ENCODE measurements around the gene HOXA6. TPM values are rescaled to one million over a fixed set of nuclear protein-coding genes. Genes with fewer than 3 reads are reported as not detected.

Gene HOXA6
- total RNA-seq, 2 experiments from 2014 or later, result 4.1 to 12.0 TPM

DNA sequence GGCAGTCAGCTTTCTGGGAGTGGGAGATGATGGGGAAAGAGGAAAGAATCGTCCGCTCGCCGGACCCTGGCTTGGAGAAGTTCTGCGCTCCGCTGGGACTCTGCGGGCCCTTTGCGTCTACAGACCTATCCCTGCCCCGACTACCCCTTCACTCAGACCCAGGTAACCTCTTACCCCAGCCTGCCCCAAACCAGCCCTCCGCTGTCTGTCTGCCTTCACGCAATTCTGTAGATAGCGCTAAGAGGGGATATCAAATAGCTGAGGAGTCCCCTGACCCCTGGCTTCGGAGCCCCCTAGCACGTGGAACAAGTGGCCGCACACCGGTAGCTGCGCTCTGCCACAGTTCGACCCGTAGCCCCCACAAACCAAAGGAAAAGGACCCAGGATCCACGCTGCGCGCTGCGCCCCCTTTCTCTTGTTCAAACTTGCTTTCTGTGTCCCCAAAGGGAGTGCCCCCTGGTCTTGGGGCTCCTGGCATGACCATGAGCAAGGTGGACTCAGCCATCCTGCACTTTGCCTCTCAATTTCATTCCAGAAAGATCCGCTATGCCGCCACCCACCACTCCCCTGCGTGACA, 24.0 kb downstream of the HOXA6 start:
- no TSS peak for BruUV-seq (replicated peaks)
- no peak for DNase-seq (ENCODE audit: low spot score)
- no peak for TF ChIP-seq EZH2phosphoT487 (IDR thresholded peaks at IDR 0.05; ENCODE audit: borderline replicate concordance, low read depth, low read length)
- TF ChIP-seq, protein P1, sequence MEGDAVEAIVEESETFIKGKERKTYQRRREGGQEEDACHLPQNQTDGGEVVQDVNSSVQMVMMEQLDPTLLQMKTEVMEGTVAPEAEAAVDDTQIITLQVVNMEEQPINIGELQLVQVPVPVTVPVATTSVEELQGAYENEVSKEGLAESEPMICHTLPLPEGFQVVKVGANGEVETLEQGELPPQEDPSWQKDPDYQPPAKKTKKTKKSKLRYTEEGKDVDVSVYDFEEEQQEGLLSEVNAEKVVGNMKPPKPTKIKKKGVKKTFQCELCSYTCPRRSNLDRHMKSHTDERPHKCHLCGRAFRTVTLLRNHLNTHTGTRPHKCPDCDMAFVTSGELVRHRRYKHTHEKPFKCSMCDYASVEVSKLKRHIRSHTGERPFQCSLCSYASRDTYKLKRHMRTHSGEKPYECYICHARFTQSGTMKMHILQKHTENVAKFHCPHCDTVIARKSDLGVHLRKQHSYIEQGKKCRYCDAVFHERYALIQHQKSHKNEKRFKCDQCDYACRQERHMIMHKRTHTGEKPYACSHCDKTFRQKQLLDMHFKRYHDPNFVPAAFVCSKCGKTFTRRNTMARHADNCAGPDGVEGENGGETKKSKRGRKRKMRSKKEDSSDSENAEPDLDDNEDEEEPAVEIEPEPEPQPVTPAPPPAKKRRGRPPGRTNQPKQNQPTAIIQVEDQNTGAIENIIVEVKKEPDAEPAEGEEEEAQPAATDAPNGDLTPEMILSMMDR (conservative IDR thresholded peaks at IDR 0.05; ENCODE audit: low read length), result no peak
- Histone ChIP-seq H3K79me2 (ENCODE audit: insufficient read depth, low read depth, low read length) (no peaks in the 10 kb centered on the region), H3K4me1 (ENCODE audit: insufficient read depth, low read length, poor library complexity, severe bottlenecking) (no peaks in the 10 kb centered on the region), H3K9me2 (ENCODE audit: insufficient read depth, low read length) (no peaks in the 10 kb centered on the region), H3K36me3 (ENCODE audit: insufficient read depth, low read length) (no peaks in the 10 kb centered on the region), H3K27ac (ENCODE audit: low read depth, low read length, poor library complexity, severe bottlenecking) (no peak overlapping the region), H2AFZ (ENCODE audit: low read length) (no peak overlapping the region), H3K9me3 (ENCODE audit: low read length) (no peaks in the 10 kb centered on the region), H3K4me3 (ENCODE audit: low read depth, low read length, poor library complexity, severe bottlenecking) (no peak overlapping the region), H3K4me2 (ENCODE audit: low read length) (no peak overlapping the region), H4K20me1 (ENCODE audit: insufficient read depth, low read length) (no peaks in the 10 kb centered on the region; the same call in 1 of the 2 replicates)
- ChIA-PET POLR2A (no interaction called here), CTCF (ENCODE audit: unreplicated experiment) (no interaction called here)
- intact Hi-C loops (cut with micrococcal nuclease; ENCODE audit: unreplicated experiment), result no loop called here

DNA sequence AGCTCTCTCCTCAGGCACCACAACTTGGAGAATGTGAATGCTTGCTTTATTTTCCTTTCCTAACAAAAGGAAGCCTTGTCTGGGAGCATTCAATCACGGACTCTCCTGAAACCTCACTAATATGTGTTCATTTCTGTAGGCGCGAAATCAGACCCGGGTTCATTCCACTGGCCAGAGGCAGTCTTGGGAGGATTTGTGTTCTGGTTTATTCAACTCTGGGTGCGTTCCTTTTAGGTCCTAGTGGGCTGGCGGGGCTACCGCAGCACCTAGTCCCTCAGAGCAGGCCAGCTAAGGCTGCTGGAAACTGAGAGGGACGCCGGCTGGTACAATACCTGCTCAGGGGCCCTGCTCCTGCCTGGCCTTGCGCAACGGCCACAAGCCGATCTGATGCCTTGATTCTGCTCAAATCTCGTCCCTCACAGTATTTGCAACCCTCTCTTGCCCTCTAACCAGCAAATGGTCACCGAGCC, 24.5 kb downstream of the HOXA6 start:
- H2AFZ ChIP-seq (ENCODE audit: low read length), result no peak overlapping the region
- H3K27ac ChIP-seq (ENCODE audit: low read depth, low read length, poor library complexity, severe bottlenecking), result no peak overlapping the region
- no peaks in the 10 kb centered on the region for H3K9me2 ChIP-seq (ENCODE audit: insufficient read depth, low read length)
- H4K20me1 ChIP-seq (ENCODE audit: insufficient read depth, low read length), result no peaks in the 10 kb centered on the region; the same call in 1 of the 2 replicates
- no peaks in the 10 kb centered on the region for H3K4me1 ChIP-seq (ENCODE audit: insufficient read depth, low read length, poor library complexity, severe bottlenecking)
- H3K79me2 ChIP-seq (ENCODE audit: insufficient read depth, low read depth, low read length), result no peaks in the 10 kb centered on the region
- H3K36me3 ChIP-seq (ENCODE audit: insufficient read depth, low read length), result no peaks in the 10 kb centered on the region
- no TSS peak for BruUV-seq (replicated peaks)
- no peak for DNase-seq (ENCODE audit: low spot score)
- TF ChIP-seq EZH2phosphoT487 (IDR thresholded peaks at IDR 0.05; ENCODE audit: borderline replicate concordance, low read depth, low read length), result no peak
- TF ChIP-seq, protein P1 (conservative IDR thresholded peaks at IDR 0.05; ENCODE audit: low read length), result no peak
- intact Hi-C loops (cut with micrococcal nuclease; ENCODE audit: unreplicated experiment), result no loop called here
- H3K4me2 ChIP-seq (ENCODE audit: low read length), result no peak overlapping the region
- ChIA-PET POLR2A (no interaction called here), CTCF (ENCODE audit: unreplicated experiment) (no interaction called here)
- no peak overlapping the region for H3K4me3 ChIP-seq (ENCODE audit: low read depth, low read length, poor library complexity, severe bottlenecking)
- no peaks in the 10 kb centered on the region for H3K9me3 ChIP-seq (ENCODE audit: low read length)

DNA sequence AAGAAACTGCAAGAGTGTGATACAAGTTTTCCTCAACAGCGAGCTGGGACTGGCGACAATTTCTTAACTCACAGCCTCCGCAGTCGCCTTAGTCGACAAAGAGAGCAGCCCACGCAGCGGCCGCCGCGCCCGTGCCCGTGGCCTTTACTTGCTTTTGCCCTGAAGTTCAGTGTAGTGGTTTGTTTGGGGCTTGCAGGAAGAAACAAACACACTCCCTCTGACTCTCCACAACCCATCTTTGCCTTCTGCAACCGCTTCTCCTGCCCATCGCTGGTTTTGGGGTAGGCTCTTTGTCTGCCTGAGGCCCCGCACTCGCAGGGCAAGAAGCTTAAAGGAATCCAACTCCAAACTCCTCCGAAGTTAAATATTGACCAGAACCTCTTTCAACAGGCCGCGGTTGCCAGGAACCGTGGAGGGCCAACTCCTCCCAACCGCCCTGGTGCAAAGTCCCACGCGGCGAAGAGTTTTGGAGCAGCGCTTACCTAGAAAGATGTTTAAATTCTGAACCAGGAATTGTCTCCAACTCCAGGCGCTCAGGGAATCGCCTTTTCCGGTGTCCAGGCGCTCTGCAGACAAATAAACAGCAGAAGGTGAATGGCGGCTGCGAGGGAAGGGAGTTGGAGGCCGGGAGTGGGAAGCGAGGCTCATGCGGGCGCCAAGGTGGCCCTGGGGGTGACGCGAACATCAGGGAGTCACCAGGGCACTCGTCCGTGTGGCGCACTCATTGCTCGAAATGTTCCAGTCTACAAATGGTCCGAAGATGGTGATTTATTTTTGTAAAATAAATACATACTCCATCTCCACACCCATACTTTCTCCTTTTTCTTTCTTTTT, 25.3 kb downstream of the HOXA6 start:
- TF ChIP-seq EZH2phosphoT487 (IDR thresholded peaks at IDR 0.05; ENCODE audit: borderline replicate concordance, low read depth, low read length), result no peak
- TF ChIP-seq, protein P1 (conservative IDR thresholded peaks at IDR 0.05; ENCODE audit: low read length), result no peak
- BruUV-seq (replicated peaks), result no TSS peak
- CTCF ChIA-PET (ENCODE audit: unreplicated experiment), result no interaction called here

More for the DNA sequence above, 25.3 kb downstream of the HOXA6 start:
- intact Hi-C loops (cut with micrococcal nuclease; ENCODE audit: unreplicated experiment), result no loop called here
- DNase-seq (ENCODE audit: low spot score), result no peak
- no peaks in the 10 kb centered on the region for H3K9me3 ChIP-seq (ENCODE audit: low read length)
- H3K4me2 ChIP-seq (ENCODE audit: low read length), result no peak overlapping the region
- H4K20me1 ChIP-seq (ENCODE audit: insufficient read depth, low read length), result no peaks in the 10 kb centered on the region
- H3K79me2 ChIP-seq (ENCODE audit: insufficient read depth, low read depth, low read length), result no peaks in the 10 kb centered on the region
- no peaks in the 10 kb centered on the region for H3K36me3 ChIP-seq (ENCODE audit: insufficient read depth, low read length)
- H3K27ac ChIP-seq (ENCODE audit: low read depth, low read length, poor library complexity, severe bottlenecking), result no peak overlapping the region
- no peak overlapping the region for H2AFZ ChIP-seq (ENCODE audit: low read length)
- no peaks in the 10 kb centered on the region for H3K4me1 ChIP-seq (ENCODE audit: insufficient read depth, low read length, poor library complexity, severe bottlenecking)
- no peaks in the 10 kb centered on the region for H3K9me2 ChIP-seq (ENCODE audit: insufficient read depth, low read length)
- no peak overlapping the region for H3K4me3 ChIP-seq (ENCODE audit: low read depth, low read length, poor library complexity, severe bottlenecking)
- POLR2A ChIA-PET, result no interaction called here
